ENCODE measurements around the gene ALOX5AP. TPM values are rescaled to one million over a fixed set of nuclear protein-coding genes. Genes with fewer than 3 reads are reported as not detected.

ALOX5AP gene
- total RNA-seq, 1 experiment from 2014 or later, result not detected

- ATAC-seq (no peak), DNase-seq (ENCODE audit: low spot score) (no peak)
- H3K4me1 Mint-ChIP-seq, result peaks cover 27% of the 10 kb centered on the region
- no peak for TF ChIP-seq NR2C2 (CRISPR knock-in tag; IDR thresholded peaks at IDR 0.05)
- no peak for TF ChIP-seq ATF1 (CRISPR knock-in tag; IDR thresholded peaks at IDR 0.05)
- TF ChIP-seq GRHL2 (CRISPR knock-in tag; IDR thresholded peaks at IDR 0.05; ENCODE audit: insufficient replicate concordance, severe bottlenecking), result no peak
- TF ChIP-seq ZNF512 (CRISPR knock-in tag; IDR thresholded peaks at IDR 0.05; ENCODE audit: borderline replicate concordance), result no peak
- TF ChIP-seq GABPB1 (CRISPR knock-in tag; IDR thresholded peaks at IDR 0.05), result no peak
- TF ChIP-seq, protein P1, sequence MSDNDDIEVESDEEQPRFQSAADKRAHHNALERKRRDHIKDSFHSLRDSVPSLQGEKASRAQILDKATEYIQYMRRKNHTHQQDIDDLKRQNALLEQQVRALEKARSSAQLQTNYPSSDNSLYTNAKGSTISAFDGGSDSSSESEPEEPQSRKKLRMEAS (CRISPR knock-in tag; IDR thresholded peaks at IDR 0.05), result no peak
- H3K27ac Mint-ChIP-seq, result no peak overlapping the region
- H3K27me3 Mint-ChIP-seq (ENCODE audit: low read depth), result no peaks in the 10 kb centered on the region
- no peaks in the 10 kb centered on the region for H3K36me3 Mint-ChIP-seq
- POLR2A ChIA-PET, result no interaction called here
- H3K9me3 Mint-ChIP-seq, result no peaks in the 10 kb centered on the region
- no peak overlapping the region for H3K4me3 Mint-ChIP-seq
- CTCF ChIA-PET, result interaction anchor here (1.0 kb wide), 1 partner anchor 65 kb away, joined by 3 read pairs; no protein-coding TSS in a partner anchor
Measured at GRCh38 chr13:30739761-30740642, 4.7 kb downstream of the ALOX5AP start.

GRCh38 chr13:30742901-30743300 lies 7.6 kb downstream of the ALOX5AP start:
- peaks cover 21% of the 10 kb centered on the region for H3K4me1 Mint-ChIP-seq
- DNase-seq (ENCODE audit: low spot score) (no peak), ATAC-seq (no peak)
- ChIA-PET POLR2A (no interaction called here), CTCF (no interaction called here)
- TF ChIP-seq ZNF423 (CRISPR knock-in tag; IDR thresholded peaks at IDR 0.05), result no peak
- no peaks in the 10 kb centered on the region for H3K9me3 Mint-ChIP-seq
- no peak overlapping the region for H3K4me3 Mint-ChIP-seq
- H3K27ac Mint-ChIP-seq, result no peak overlapping the region
- no peaks in the 10 kb centered on the region for H3K36me3 Mint-ChIP-seq
- H3K27me3 Mint-ChIP-seq (ENCODE audit: low read depth), result no peaks in the 10 kb centered on the region

GRCh38 chr13:30743319-30744055 lies 8.1 kb downstream of the ALOX5AP start:
- H3K4me3 Mint-ChIP-seq, result no peak overlapping the region
- no peaks in the 10 kb centered on the region for H3K27me3 Mint-ChIP-seq (ENCODE audit: low read depth)
- H3K27ac Mint-ChIP-seq, result no peak overlapping the region
- ChIA-PET POLR2A (no interaction called here), CTCF (no interaction called here)
- DNase-seq (ENCODE audit: low spot score), result no peak
- no peak for TF ChIP-seq ETV6 (CRISPR knock-in tag; IDR thresholded peaks at IDR 0.05)
- H3K4me1 Mint-ChIP-seq, result peaks cover 15% of the 10 kb centered on the region
- no peak for ATAC-seq
- no peaks in the 10 kb centered on the region for H3K9me3 Mint-ChIP-seq
- no peaks in the 10 kb centered on the region for H3K36me3 Mint-ChIP-seq

DNA sequence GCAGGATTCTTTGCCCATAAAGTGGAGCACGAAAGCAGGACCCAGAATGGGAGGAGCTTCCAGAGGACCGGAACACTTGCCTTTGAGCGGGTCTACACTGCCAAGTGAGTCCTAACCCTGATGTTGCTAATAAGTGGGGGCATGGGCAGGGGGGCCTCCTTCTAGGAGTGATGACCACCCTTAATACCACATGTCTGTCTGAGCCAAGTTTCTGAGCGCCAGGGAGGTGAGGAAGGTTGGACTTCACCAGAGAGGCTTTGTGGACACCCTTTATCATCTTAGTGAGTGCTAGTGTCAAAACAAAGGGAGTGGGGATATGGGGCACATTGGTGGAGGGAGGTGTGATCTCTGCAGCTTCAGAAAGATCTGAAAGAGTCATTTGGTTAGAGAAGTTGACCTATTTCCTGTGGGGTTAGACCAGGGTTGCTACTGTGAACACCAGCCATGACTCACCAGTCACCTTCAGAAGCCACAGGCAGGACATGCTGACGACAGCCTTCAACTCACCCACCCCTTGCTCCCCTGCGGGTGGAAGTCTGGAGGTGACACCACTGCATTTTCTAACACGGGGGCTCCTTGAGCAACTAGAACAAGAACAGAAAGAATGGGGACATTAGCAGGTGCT lies 8.8 kb downstream of the ALOX5AP start:
- no peaks in the 10 kb centered on the region for H3K9me3 Mint-ChIP-seq
- no peaks in the 10 kb centered on the region for H3K36me3 Mint-ChIP-seq
- DNase-seq (ENCODE audit: low spot score), result no peak
- peaks cover 12% of the 10 kb centered on the region for H3K4me1 Mint-ChIP-seq
- H3K27me3 Mint-ChIP-seq (ENCODE audit: low read depth), result no peaks in the 10 kb centered on the region
- POLR2A ChIA-PET, result no interaction called here
- H3K27ac Mint-ChIP-seq, result no peak overlapping the region
- CTCF ChIA-PET, result no interaction called here
- no peak overlapping the region for H3K4me3 Mint-ChIP-seq
- ATAC-seq, result no peak; the same call in 1 of the 2 replicates
- TF ChIP-seq, protein P2, sequence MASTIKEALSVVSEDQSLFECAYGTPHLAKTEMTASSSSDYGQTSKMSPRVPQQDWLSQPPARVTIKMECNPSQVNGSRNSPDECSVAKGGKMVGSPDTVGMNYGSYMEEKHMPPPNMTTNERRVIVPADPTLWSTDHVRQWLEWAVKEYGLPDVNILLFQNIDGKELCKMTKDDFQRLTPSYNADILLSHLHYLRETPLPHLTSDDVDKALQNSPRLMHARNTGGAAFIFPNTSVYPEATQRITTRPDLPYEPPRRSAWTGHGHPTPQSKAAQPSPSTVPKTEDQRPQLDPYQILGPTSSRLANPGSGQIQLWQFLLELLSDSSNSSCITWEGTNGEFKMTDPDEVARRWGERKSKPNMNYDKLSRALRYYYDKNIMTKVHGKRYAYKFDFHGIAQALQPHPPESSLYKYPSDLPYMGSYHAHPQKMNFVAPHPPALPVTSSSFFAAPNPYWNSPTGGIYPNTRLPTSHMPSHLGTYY (CRISPR knock-in tag; IDR thresholded peaks at IDR 0.05), result no peak
- TF ChIP-seq ZNF532 (CRISPR knock-in tag; IDR thresholded peaks at IDR 0.05; ENCODE audit: borderline replicate concordance), result no peak
- TF ChIP-seq, protein P3, sequence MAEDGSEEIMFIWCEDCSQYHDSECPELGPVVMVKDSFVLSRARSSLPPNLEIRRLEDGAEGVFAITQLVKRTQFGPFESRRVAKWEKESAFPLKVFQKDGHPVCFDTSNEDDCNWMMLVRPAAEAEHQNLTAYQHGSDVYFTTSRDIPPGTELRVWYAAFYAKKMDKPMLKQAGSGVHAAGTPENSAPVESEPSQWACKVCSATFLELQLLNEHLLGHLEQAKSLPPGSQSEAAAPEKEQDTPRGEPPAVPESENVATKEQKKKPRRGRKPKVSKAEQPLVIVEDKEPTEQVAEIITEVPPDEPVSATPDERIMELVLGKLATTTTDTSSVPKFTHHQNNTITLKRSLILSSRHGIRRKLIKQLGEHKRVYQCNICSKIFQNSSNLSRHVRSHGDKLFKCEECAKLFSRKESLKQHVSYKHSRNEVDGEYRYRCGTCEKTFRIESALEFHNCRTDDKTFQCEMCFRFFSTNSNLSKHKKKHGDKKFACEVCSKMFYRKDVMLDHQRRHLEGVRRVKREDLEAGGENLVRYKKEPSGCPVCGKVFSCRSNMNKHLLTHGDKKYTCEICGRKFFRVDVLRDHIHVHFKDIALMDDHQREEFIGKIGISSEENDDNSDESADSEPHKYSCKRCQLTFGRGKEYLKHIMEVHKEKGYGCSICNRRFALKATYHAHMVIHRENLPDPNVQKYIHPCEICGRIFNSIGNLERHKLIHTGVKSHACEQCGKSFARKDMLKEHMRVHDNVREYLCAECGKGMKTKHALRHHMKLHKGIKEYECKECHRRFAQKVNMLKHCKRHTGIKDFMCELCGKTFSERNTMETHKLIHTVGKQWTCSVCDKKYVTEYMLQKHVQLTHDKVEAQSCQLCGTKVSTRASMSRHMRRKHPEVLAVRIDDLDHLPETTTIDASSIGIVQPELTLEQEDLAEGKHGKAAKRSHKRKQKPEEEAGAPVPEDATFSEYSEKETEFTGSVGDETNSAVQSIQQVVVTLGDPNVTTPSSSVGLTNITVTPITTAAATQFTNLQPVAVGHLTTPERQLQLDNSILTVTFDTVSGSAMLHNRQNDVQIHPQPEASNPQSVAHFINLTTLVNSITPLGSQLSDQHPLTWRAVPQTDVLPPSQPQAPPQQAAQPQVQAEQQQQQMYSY (CRISPR knock-in tag; IDR thresholded peaks at IDR 0.05), result no peak
- no peak for TF ChIP-seq TEAD4 (CRISPR knock-in tag; IDR thresholded peaks at IDR 0.05)
- TF ChIP-seq HMGA2 (CRISPR knock-in tag; IDR thresholded peaks at IDR 0.05), result no peak
- no peak for TF ChIP-seq NR3C1 (CRISPR knock-in tag; conservative IDR thresholded peaks at IDR 0.05; ENCODE audit: low read depth)
- no peak for TF ChIP-seq CREM (CRISPR knock-in tag; IDR thresholded peaks at IDR 0.05)
